Neural progenitor cell (in vitro differentiated cells): ENCODE results near the gene NAPG.

ENCODE experiments used
- EZH2 ChIP-seq: fragments of 200-600 bp; sonication (generic); IDR thresholded peaks from 2 replicates; pipeline ENCODE4 v1.6.1; 2017; ENCODE audit warnings: antibody characterized with exemption, mild to moderate bottlenecking, moderate library complexity
- EZH2phosphoT487 ChIP-seq: fragments of 200-600 bp; sonication (generic); IDR thresholded peaks from 2 replicates; pipeline ENCODE4 v1.6.1; 2017; ENCODE audit warnings: antibody characterized with exemption
- TF ChIP-seq, protein P1 (sequence below): fragments of 200-600 bp; sonication (generic); IDR thresholded peaks from 2 replicates; pipeline ENCODE4 v1.5.1; 2017; ENCODE audit warnings: antibody characterized with exemption, mild to moderate bottlenecking

DNA sequence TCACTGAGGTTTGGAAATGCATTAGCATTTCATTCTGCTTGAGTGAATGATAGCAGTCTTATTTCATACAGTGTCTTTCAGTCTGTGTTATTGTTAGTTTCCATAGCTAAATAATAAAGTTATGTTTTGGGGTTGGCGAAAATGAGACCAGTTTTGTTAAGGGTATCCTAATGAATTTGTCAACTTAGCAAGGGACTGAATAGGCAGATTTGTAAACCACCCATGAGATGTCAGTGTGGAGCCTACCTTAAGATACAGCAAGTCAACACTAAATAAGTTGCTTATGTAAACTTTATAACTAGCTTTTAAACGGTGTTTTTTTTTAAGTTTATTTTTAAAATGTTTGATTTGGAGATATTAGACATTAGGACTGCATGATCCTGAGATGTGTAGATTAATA, 11.9 kb downstream of the NAPG start:
- TF ChIP-seq, protein P1, sequence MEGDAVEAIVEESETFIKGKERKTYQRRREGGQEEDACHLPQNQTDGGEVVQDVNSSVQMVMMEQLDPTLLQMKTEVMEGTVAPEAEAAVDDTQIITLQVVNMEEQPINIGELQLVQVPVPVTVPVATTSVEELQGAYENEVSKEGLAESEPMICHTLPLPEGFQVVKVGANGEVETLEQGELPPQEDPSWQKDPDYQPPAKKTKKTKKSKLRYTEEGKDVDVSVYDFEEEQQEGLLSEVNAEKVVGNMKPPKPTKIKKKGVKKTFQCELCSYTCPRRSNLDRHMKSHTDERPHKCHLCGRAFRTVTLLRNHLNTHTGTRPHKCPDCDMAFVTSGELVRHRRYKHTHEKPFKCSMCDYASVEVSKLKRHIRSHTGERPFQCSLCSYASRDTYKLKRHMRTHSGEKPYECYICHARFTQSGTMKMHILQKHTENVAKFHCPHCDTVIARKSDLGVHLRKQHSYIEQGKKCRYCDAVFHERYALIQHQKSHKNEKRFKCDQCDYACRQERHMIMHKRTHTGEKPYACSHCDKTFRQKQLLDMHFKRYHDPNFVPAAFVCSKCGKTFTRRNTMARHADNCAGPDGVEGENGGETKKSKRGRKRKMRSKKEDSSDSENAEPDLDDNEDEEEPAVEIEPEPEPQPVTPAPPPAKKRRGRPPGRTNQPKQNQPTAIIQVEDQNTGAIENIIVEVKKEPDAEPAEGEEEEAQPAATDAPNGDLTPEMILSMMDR: no peak
- no peak for TF ChIP-seq EZH2
- TF ChIP-seq EZH2phosphoT487: no peak
